HG03139 (cell line): ENCODE data around the gene HDAC1.
"Not testable (repeated sequence)": the region's sequence is repeated elsewhere in the genome, so short reads cannot be mapped to it uniquely, and the experiment has no call there.

Source experiments
- ATAC-seq: cut with Tn5 transposase; IDR thresholded peaks from one replicate; pipeline ENCODE4 v1.9.1; 2021; ENCODE audit not compliant: unreplicated experiment

HDAC1 gene

DNA sequence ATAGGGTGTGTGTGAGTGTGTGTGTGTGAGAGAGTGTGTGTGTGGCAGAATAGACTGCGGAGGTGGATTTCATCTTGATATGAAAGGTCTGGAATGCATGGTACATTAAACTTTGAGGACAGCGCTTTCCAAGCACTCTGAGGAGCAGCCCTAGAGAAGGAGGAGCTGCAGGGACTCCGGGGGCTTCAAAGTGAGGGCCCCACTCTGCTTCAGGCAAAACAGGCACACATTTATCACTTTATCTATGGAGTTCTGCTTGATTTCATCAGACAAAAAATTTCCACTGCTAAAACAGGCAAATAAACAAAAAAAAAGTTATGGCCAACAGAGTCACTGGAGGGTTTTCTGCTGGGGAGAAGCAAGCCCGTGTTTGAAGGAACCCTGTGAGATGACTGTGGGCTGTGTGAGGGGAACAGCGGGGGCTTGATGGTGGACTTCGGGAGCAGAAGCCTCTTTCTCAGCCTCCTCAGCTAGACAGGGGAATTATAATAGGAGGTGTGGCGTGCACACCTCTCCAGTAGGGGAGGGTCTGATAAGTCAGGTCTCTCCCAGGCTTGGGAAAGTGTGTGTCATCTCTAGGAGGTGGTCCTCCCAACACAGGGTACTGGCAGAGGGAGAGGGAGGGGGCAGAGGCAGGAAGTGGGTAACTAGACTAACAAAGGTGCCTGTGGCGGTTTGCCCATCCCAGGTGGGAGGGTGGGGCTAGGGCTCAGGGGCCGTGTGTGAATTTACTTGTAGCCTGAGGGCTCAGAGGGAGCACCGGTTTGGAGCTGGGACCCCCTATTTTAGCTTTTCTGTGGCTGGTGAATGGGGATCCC lies 18.3 kb upstream of the HDAC1 start:
- ATAC-seq = no peak

DNA sequence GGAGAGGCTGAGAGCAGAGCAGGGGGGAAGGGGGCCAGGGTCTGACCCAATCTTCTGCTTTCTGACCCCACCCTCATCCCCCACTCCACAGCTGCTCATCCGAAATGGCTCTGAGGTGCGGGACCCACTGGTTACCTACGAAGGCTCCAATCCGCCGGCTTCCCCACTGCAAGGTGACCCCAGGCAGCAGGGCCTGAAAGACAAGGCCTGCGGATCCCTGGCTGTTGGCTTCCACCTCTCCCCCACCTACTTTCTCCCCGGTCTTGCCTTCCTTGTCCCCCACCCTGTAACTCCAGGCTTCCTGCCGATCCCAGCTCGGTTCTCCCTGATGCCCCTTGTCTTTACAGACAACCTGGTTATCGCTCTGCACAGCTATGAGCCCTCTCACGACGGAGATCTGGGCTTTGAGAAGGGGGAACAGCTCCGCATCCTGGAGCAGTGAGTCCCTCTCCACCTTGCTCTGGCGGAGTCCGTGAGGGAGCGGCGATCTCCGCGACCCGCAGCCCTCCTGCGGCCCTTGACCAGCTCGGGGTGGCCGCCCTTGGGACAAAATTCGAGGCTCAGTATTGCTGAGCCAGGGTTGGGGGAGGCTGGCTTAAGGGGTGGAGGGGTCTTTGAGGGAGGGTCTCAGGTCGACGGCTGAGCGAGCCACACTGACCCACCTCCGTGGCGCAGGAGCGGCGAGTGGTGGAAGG lies 17.1 kb upstream of the HDAC1 start:
- ATAC-seq = no peak

DNA sequence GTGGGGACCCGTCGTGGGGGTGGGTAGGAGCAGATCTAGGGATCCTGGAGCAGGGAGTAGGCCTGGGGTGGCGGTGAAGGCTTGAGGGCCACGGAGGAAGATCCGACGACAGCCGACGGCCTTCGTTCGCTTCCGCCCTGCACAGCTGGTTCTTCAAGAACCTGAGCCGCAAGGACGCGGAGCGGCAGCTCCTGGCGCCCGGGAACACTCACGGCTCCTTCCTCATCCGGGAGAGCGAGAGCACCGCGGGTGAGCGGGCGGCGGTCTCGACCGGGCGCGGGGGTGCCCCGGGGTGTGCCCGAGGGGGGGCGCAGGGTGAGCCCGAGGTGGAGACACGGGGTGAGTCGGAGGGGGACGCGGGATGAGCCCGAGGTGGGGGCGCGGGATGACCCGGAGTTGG lies 16.5 kb upstream of the HDAC1 start:
- no peak for ATAC-seq

DNA sequence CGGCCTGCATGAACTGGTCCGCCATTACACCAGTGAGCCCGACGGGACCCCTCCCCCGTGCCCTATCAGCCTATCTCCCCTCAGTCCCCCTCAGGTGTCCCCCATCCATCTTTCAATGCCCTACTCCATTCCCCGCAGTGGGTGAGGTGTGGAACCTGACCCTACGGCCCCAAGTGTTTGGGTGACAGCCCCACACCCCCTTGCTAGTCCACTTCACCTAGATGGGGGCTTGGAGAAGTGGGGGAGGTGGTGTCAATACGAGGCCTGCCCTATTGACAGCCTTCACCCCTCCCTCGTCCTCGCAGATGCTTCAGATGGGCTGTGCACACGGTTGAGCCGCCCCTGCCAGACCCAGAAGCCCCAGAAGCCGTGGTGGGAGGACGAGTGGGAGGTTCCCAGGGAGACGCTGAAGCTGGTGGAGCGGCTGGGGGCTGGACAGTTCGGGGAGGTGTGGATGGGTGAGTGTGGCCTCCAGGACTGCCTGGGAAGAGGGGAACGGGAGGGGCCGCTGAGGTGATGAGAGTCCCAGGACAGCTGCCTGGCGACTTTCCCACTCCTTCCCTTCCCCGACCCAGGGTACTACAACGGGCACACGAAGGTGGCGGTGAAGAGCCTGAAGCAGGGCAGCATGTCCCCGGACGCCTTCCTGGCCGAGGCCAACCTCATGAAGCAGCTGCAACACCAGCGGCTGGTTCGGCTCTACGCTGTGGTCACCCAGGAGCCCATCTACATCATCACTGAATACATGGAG lies 15.7 kb upstream of the HDAC1 start:
- no peak for ATAC-seq

DNA sequence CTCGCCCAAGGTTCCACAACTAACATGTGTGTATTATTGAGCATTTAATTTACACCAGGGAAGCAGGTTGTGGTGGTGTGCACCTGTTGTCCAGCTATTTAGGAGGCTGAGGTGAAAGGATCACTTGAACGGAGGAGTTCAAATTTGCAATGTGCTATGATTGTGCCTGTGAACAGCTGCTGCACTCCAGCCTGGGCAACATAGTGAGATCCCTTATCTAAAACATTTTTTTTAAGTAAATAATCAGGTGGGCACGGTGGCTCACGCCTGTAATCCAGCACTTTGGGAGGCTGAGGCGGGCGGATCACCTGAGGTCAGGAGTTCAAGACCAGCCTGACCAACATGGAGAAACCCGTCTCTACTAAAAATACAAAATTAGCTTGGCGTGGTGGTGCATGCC lies 7.1 kb upstream of the HDAC1 start:
- not testable (repeated sequence) for ATAC-seq

DNA sequence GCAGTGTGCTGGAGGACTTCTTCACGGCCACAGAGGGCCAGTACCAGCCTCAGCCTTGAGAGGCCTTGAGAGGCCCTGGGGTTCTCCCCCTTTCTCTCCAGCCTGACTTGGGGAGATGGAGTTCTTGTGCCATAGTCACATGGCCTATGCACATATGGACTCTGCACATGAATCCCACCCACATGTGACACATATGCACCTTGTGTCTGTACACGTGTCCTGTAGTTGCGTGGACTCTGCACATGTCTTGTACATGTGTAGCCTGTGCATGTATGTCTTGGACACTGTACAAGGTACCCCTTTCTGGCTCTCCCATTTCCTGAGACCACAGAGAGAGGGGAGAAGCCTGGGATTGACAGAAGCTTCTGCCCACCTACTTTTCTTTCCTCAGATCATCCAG lies 6.2 kb upstream of the HDAC1 start:
- no peak for ATAC-seq

DNA sequence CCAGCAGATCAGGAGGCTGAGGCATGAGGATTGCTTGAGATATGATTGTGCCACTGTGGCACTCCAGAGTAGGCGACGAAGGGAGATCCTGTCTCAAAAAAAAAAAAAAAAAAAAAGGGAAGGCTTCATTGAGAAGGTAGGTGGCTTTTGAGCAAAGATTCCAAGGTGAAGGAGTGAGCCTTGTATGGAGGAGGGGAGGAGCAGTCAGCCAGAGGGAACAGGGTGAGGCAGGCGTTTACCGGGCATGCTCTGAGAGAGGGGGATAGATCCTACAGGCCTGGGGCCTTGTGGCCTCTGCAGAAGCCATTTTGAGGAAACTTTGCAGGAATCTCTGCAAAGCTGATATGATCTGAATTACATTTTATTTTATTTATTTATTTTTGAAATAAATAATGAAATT lies 5.1 kb upstream of the HDAC1 start:
- no peak for ATAC-seq

DNA sequence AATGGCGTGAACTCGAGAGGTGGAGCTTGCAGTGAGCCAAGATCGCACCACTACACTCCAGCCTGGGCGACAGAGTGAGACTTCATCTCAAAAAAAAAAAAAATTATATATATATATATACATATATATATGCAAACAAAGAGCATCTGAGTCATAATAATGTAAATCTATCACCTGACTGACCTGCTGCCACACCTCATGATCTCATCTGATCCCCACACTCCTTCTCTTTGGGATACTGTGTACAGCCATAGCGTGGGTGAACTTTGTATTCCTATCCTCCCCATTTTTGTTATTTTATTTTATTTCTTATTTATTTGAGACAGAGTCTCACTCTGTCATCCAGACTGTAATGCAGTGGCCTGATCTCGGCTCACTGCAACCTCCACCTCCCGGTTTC lies 2.6 kb upstream of the HDAC1 start:
- ATAC-seq = no peak

DNA sequence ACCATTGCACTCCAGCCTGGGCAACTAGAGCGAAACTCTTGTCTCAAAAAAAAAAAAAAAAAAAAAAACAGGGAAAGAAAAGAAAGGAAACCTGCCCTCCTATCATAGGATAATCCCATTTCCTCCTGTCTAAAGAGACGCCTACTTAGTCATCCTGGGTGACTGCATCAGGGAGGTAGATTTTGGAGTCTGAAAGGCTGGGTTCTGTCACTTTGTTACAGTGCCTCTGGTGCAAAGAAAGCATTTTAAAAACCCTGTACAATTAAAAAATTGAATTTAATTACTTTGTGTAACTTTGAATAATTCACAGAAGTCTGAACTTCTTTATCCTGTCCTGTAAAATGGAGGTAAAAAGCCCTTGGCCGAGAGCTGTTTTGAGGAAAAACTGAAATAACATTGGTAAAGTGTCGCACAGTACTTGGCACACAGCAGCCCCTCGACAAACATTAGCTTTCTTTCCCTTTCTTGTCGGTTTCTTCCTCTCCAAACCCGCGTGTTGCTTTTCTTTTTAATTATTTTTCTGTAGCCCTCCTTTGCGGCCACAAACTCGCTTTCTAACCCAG lies 657 bp upstream of the HDAC1 start:
- no peak for ATAC-seq

DNA sequence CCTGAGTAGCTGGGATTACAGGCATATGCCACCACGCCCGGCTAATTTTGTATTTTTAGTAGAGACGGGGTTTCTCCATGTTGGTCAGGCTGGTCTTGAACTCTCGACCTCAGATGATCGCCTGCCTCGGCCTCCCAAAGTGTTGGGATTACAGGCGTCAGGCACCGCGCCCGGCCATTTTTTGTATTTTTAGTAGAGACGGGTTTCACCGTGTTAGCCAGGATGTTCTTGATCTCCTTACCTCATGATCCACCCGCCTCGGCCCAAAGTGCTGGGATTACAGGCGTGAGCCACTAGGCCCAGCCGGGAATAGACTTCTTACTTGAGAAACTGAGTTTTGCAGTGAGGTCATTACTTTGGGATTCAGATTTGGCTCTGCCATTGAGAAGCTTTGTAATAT lies 6.3 kb downstream of the HDAC1 start:
- not testable (repeated sequence) for ATAC-seq

DNA sequence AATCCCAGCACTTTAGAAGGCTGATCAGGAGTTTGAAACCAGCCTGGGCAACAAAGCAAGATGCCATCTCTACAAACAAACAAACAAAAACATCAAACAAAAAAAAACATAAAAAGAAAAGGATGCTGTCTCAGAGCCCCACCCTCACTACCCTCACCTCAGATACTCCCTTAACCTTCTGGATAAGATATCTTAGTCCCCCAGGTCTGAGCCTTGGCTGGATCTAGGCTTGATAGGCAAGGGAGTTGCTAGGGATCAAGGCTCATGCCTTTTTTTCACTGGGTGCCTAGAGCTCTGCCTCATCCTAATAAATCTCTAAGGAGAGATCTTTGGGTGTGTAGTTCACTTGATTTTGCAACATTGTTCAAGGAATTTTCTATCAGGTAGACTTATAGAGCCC lies 7.4 kb downstream of the HDAC1 start:
- ATAC-seq = no peak

DNA sequence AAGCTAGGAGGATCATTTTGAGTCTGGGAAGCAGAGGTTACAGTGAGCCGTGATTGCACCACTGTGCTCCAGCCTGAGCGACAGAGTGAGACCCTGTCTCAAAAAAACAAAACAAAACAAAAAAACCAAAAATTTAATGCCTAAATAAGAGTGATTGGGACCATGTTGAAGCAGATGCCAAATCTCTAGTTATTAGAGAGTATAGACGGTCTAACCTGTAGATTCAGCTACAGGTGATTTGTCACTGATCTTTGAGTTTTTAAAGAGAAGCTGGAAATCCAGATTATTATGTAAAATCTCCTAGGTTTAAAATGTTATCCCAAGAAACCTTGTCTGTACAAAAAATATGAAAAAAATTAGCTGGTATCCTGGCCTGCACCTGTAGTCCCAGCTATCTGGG lies 11.5 kb downstream of the HDAC1 start:
- no peak for ATAC-seq

DNA sequence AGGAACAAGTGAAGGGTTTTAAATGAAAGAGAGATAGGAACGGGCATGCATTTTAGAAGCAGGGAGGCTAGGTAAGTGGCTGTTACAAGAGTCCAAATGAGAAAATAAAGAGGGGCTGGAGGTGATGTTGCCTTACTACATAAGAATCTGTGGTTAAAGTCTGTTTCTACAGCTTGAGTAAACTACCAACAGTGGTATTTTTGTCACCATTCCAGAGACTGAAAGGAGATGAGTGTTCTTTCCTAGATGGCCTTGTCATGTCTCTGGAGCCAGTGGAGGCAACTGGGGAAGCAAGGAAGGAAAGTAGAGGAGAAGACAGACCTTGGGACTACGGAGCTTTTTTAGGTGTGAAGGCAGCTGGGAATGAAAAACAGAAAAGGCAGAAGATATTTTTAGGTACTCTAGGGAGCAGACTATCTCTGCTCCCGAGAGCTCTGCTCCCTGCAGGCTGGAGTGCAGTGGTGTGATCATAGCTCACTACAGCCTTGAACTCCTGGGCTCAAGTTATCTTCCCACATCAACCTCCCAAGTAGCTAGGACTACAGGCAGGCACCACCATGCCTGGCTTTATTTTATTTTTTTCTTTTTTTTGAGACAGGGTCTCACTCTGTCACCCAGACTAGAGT lies 12.2 kb downstream of the HDAC1 start:
- ATAC-seq = no peak

DNA sequence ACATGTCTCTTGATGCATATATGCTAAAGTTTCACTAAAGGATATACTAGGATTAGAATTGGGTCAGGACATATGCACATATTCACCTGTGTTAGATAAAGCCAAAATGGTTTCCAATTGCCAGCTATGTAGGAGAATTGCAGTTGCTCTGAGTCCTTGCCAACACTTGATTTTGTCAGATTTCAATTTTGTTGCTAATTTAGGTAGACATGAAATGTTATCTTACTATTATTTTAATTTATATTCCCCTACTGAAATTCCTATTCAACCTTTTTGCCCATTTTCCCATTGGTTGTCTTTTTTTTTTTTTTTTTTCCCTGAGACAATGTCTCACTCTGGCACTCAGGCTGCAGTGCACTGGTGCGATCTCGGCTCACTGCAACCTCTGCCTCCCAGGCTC lies 13.4 kb downstream of the HDAC1 start:
- no peak for ATAC-seq

DNA sequence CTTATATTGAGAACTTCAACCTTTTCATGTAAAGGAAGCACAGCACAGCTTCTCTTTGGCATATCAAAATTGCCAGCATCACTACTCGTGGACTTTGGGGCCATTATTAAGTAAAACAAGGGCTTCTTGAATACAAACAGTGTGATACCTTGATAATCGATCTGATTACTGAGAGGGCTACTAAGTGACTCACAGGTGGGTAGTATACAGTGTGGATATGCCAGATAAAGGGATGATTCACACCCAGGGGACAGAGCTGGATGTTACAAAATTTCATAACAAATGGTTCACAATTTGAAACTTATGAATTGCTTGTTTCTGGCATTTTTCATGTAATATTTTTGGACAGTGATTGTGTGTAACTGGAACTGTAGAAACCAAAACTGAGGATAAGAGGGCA lies 15.4 kb downstream of the HDAC1 start:
- ATAC-seq = no peak

DNA sequence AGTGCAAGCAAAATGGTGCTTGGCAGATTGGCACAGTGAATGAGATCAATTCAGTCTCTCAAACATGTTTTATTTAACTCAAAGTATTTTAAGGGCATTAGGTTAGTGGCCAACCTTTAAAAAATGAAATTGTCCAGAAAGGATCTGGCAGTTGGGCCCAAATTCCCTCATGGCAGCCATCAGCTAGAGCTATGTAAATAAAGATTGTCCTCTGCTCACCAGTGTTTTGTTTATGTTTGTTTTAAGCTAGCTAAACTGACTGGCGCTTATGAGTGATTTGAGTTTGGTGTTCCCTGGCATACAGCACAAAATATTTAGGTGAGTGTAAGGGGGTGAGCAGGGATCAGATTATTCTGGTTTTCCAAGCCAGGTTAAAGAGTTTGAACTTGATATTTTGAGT lies 18.1 kb downstream of the HDAC1 start:
- no peak for ATAC-seq

DNA sequence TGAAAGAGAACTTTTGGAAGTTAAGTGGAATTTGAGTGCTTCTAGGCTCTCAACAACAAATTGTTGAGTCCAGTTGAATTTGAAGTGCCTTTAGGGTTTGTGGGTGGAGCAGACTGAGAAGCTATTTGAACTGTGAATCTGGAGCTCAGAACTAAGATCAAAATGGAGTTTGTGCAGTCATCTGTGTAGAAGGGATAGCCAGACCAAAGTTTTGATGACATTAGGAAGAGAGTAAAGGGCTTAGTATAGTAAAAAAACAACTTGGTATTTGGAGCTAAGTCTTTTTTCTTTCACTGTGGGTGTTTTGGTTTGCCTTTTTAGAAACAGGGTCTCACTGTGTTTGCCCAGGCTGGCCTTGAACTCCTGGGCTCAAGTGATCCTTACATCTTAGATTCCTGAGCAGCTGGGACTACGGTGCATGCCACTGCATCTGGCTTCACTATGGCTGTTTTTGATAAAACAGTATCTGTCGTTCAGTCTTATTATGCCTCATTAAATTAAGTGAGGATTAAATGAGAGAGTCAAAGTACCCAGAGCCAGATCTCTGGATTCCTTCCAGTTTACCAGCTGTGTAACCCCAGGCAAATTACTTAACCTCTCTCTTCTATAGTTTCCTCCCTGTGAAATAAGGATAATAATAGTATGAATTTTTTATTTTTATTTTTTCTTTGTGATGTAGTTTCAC lies 20.0 kb downstream of the HDAC1 start:
- no peak for ATAC-seq

DNA sequence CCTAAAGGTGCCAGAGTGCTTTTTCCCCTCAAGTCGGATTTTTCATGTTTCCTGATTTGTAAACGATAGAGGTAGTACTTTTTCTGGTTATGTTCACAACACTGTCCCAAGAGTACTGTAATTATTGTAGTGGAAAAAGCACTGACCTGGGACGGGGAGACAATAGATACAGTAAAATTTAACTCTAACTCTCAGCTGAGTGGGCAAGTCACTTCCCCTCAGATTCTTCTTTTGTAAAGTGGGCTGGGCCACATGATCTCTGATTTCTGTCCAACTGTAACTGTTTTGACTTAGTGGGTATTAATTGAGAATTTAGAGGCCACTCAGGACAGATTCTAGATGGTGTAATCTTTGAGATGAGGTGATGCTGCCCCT lies 25.0 kb downstream of the HDAC1 start:
- peak; percentile 25 for ATAC-seq

DNA sequence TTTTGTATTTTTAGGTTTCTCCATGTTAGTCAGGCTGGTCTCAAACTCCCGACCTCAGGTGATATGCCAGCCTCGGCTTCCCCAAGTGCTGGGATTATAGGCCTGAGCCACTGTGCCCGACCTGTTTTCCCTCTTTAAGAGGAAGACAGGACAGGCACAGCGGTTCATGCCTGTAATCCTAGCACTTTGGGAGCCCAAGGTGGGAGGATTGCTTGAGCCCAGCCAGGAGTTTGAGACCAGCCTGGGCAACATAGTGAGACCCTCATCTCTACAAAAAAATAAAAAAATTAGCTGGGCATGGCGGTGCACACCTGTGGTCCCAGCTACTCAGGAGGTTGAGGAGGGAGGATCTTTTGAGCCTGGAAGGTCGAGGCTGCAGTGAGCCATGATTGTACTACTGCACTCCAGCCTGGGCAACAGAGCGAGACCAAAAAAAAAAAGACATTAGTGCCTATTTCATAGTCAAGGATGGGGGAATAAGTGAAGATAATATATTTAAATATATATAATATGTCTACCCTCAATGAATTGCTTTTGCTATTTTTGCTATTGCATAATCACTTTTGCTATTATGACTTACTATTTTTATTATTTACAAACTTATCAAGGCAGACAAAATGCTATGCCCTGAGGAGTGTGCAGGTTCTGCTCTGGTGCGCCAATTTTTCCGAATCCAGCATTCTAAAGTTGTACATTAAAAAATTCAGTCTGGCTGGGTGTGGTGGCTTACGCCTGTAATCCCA lies 26.4 kb downstream of the HDAC1 start:
- ATAC-seq = no peak

DNA sequence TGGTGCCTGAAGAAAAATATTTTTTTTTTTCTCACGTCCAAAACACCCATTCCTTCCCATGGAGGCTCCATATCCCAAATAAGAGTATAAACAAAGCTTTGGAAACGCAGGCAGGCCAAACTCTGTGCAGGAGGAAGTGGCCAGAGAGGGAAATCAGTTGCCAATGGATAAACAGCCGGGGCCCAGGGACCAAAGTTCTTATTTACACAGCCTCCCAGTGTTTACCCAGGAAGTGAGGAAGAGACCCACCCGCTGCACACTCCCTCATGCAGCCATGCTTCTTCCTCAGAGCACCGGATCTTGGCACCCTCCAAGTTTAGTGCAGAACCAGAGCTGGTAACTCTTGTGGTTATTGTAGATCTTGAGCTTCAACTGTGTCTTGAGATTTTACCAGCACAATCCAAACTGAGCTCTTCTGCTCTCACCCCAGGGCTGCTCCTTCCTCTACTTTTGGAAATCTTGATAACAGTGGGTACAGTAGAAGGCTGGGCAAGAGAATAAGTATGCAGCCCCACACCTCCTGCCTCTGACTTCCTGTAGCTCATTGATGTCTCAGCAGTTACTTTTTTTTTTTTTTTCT lies 29.9 kb downstream of the HDAC1 start:
- no peak for ATAC-seq
